ENCODE results near the gene WSCD2.

Gene WSCD2

DNA sequence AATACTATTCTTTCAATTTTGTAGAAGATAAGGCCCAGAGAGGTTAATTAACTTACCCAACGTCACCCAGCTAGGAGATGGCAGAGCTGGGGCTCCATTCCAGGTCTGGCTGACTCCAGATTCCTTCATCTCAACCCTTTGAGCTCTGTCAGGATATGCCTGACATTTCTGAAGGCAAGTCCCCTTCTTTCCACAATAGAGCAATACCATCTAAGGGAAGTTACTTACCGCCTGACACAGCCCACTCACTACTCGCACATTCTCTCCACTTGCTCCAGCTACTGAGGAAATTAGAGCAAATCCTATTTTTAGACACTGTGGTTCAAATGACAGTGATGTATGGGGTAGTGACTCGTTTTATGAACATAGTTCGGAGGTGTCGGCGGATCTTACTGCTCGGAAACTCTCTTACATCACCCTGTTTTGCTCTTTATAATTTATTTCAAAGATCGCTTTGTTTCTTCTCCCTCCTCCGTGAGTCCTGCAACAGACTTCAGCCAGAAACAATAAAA lies 2.0 kb upstream of the WSCD2 start:
- DNase-seq (ENCODE audit: low read depth in 2 of 2) = no peak

DNA sequence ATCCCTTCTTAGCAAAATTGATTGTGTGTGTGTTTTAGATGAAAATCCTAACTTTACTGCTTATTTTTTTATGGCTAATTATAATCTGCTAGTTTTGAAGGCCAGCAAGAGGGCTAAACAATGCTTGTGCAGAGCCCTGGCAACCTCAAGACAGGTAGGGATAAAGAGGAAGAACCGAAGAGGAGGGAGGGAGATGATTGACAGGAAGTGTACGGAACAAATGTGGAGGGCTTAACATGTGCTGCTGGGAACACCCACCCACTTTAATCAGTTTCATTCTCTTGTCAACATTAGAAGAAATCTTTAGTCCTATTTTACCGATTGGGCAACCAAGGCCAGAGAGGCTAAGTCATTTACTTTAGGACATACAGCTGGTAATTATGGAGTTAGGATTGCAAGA lies 1.4 kb upstream of the WSCD2 start:
- DNase-seq (ENCODE audit: low read depth in 2 of 2) = no peak

GRCh38 chr12:108128221-108129016 lies 669 bp upstream of the WSCD2 start:
- DNase-seq (ENCODE audit: low read depth in 2 of 2) = no peak

DNA sequence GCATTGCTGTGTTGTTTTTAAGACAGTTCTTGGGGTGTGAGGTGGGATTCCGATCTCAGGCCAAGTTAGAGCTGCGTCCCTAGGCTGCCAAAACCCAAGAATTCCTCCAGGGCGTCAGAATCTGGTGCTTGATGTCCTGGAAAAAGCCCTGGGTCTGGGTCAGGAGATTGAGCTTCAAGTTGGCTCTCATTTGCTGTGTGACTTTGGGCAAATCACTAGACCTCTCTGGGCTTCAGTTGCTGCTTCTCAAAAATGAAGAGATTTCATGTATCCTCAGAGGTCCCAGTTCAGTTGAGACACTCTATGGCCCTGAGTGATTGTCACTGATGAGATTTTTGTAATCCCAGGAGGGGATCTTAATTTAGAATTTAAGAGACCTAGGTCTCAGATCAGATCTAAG lies 1.9 kb downstream of the WSCD2 start:
- DNase-seq (ENCODE audit: low read depth in 2 of 2) = no peak

DNA sequence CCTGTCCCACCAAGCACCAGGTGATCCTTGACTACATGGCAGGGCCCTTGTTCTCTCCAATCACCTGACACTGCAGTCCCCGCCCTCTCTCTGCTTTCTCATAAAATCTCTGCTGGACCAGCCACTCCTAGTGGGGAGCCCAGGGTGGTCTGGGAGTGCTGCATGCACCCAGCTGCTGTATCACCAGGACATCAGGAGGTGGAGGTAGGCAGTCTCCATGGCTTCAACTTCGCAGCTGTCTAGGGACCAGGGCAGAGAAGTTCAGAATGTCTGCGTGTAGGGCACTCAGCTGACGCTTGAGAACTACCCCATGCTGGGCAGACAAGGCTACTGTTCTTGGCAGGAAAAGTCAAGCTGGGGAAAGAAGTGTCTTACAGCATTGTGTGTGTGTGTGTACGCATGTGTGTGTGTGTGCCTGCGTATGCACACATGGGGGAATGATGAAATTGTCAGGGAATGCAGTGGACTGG lies 2.6 kb downstream of the WSCD2 start:
- no peak for DNase-seq (ENCODE audit: low read depth in 2 of 2)

GRCh38 chr12:108133482-108133881 lies 4.4 kb downstream of the WSCD2 start:
- DNase-seq (ENCODE audit: low read depth in 2 of 2) = no peak

DNA sequence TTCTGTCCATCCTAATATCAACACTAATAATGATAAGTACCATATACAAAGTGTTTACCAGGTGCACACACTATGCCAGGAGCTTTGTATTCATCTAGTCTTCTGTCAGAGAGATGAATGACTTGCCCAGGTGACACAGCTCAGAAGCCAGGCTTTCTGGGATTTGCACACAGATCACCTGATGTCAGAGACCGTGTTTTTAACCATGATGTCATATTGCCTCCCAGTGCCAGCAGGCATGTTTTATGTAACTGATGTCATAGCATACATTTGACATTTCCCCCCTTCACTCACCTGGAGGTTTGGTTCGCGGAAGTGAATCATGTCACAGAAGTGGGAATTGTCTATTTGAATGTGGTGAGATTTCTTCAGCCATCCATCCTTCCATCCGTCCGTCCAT lies 5.7 kb downstream of the WSCD2 start:
- DNase-seq (ENCODE audit: low read depth in 2 of 2) = no peak

- DNase-seq (ENCODE audit: low read depth in 2 of 2) = no peak
Measured at GRCh38 chr12:108135627-108136026, 6.5 kb downstream of the WSCD2 start.

DNA sequence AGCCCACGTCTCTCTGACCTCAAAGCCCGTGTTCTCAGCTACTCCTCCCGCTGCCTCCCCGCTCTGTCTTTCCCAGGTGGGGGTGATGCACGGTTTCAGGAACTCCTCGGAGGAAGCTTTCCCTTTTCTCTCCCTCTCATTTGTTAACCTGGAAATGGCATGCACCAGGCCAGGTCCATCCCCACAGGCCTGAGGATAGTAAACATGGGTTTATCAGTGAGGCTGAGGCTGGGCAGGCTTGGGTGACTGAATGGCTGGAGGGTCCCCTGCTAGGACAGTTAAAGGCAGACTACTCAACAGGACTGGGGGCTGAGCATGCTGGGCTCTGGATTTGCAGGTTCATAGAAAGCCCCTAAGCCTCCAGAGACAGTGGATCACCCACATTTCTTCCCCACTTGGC lies 7.6 kb downstream of the WSCD2 start:
- DNase-seq (ENCODE audit: low read depth in 2 of 2) = no peak

DNA sequence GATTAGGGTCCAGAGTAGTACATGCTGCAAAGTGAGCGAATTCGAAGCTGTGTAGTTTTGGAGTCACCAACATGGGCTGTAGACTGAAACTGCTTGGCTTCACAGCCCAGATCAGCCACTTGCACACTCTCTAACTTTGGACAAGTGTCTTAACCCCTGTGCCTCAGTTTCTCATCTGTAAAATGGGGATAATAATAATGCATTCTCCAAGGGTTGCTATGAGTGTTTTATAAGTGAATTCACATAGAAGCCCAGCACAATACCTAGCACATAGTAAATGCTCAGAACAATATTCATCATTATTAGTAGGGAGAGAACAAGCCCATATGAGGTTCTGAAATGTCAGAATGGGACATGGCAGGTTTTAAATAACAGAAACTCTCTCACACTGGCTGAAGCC lies 10.4 kb downstream of the WSCD2 start:
- DNase-seq (ENCODE audit: low read depth in 2 of 2) = no peak

DNA sequence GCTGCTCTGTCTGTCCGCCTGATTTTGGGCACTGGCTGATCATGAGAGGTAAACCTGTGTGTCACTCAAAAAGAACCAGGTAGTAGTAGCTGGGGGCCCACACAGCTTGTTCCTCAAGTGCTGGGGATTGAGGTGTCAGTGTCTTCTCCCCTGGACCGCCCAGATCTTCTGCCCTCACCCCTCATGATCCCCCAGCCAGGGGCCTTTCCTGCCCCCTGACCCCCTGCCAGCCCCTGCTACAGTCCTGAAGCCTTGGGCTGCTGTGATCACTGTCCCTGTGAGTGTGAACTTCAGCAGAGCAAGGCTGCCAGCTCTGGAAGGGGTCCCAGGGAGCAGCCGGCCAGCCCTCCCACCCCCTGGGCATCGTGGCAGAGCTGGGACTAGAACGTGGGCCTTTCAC lies 11.4 kb downstream of the WSCD2 start:
- DNase-seq (ENCODE audit: low read depth in 2 of 2) = no peak

GRCh38 chr12:108141600-108142130 lies 12.6 kb downstream of the WSCD2 start:
- no peak for DNase-seq (ENCODE audit: low read depth in 2 of 2)

DNA sequence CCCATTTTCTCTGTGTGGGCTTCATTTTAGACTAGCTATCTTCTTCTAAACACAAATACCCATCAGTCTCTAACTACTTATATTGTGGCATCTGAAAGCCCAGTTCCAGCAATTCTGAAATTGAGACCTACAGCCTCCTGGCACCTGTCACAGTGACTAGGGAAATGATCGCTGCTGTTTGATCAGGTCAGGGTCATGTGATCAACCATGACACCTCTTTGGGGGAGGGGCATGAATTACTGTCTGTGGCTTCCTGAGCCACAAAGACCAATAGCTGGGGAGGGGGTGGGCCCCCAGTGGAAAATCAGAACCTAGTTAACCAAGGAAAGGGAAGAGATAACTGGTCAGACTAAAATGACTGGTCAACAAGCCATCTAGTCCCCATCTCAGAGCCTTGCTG lies 14.1 kb downstream of the WSCD2 start:
- no peak for DNase-seq (ENCODE audit: low read depth in 2 of 2)

DNA sequence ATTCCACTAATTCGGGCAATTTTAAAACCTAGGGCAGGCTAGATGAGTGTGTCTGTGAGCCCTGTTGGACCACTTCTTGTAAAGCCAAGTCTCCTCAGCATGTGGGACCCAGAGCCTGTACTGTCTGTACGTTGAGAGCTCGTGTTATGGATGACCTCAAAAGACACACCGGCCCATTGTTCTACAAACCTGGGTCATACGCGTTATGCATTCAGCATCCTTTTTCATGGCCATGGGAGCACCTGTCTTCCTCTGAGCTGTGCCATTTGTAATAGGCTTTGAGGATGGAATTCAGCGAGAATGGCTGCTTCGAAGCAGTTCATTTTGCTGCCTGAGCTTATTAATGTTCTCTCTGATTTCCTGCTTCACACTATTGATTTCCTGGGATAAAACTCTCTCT lies 15.0 kb downstream of the WSCD2 start:
- DNase-seq (ENCODE audit: low read depth in 2 of 2) = no peak

- DNase-seq (ENCODE audit: low read depth in 2 of 2) = no peak
Measured at GRCh38 chr12:108145011-108145410, 15.9 kb downstream of the WSCD2 start.

GRCh38 chr12:108146035-108146893 lies 17.2 kb downstream of the WSCD2 start:
- no peak for DNase-seq (ENCODE audit: low read depth in 2 of 2)

- no peak for DNase-seq (ENCODE audit: low read depth in 2 of 2)
Measured at GRCh38 chr12:108147279-108147678, 18.2 kb downstream of the WSCD2 start.

DNA sequence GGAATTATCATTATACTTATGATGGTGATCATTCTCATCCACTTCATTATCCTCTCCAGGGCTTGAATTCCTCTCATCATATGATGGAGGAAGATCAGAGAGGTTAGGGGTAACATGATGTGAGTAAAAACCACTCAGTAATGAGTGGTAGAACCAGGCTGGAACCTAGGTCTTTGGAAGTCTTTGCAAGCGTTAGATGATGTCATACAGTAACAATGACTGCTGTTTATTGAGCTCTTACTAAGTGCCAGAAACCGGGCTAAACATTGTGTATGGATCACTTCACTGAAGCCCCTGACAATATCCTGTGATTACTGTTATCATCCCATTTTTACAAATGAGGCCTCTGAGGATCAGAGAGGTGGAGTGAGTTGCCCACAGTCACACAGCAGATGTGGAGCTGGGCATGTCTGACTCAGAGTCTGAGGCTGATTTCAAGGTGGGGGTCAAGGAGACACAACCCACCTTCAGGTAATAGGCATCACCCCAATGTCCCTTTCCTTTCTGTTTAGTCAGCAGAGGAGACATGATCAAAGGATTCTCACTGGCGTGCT lies 19.5 kb downstream of the WSCD2 start:
- no peak for DNase-seq (ENCODE audit: low read depth in 2 of 2)

DNA sequence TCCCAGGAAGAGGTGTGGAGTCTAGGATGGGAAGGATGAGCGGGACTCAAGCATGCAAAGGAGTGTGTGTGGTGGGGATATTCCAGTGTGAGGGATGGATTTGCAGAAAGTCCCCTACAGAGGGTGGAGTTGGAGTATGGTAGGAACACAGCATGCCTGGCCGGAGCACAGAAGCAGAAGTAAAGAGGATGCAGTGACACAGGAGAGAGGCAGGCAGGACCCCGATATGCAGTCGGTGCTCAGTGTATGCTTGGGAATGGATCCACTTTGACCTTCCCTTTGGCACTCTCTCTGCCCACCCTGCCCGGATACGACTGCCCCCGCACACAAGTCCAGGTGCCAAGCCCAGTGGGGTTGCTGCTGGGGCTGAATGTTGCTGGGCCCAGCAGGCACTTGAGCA lies 21.3 kb downstream of the WSCD2 start:
- no peak for DNase-seq (ENCODE audit: low read depth in 2 of 2)

DNA sequence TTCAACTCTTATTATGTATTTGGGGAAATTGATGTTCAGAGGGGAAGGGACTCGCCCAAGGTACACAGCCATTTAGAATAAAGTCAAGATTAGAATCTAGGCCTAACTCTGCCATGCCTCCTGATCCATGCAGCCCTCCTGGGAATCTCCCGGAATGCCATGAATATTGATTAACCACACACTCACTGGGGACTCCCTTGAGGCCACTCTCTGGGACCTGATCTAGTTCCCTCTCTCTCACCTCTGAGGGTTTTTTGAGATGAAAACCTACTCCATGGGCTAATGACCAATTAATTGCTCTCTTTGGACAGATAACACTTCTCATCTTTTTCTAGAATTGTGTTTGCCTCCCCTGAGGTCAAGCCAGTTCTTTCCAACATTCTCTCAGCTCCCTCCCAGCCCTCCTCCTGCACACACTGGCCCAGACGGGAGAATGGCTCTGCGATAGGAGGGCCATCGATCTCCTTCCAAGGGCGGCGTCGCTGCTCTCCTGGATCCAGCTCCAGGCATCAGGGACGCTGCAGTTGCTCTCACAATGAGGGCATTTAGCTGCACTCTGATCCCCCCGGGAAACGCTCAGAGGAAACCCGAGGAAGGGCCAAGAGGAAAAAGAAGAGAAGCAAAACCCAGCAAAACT lies 22.6 kb downstream of the WSCD2 start:
- no peak for DNase-seq (ENCODE audit: low read depth in 2 of 2)

GRCh38 chr12:108152170-108152538 lies 23.1 kb downstream of the WSCD2 start:
- no peak for DNase-seq (ENCODE audit: low read depth in 2 of 2)

DNA sequence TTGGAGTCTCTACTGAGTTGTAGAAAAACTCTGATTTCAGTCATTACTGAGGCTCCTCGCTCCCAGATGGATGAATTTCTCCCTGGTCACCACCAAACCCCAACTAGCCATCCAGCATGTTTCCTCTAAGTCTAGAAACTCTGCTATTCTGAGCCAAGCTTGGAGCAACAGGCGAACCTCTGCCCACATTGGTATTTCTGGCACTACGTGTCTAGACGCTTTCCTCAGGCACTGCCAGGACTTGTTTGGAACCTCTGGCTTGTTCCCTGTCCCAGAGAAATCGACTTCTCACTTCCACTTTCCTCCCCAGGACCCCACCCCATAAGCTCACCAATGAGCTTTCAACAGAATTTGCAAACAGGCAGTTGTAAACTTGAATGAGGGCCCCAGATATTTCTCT lies 27.6 kb downstream of the WSCD2 start:
- no peak for DNase-seq (ENCODE audit: low read depth in 2 of 2)

All from stimulated activated CD8-positive, alpha-beta memory T cell treated with anti-CD3 and anti-CD28 coated beads, Interleukin-15, amount 100 ng/mL, for 48 hours (primary cell).